Spleen (tissue), 7 donors: ENCODE results near the gene LDB1.

Experiments
- CTCF ChIP-seq, 11 experiments: fragments of 200-600 bp in 7 of 11; fragments of 450-650 bp in 4 of 11; sonication (generic) in 4 of 11; IDR thresholded peaks in 8 of 11; conservative IDR thresholded peaks in 3 of 11; 1 replicate in 7 of 11; 2 replicates in 4 of 11; pipeline versions ENCODE4 v1.4.0 to v1.8.0; 2016 to 2021; ENCODE audit warnings: antibody characterized with exemption in 11 of 11, inconsistent platforms in 4 of 11, mild to moderate bottlenecking in 1 of 11
- POLR2A ChIP-seq, 3 donors: fragments of 450-650 bp; IDR thresholded peaks; one replicate each; pipeline ENCODE4 v1.5.1; 2017; ENCODE audit warnings: antibody characterized with exemption in 3 of 3, mild to moderate bottlenecking in 1 of 3
- POLR2AphosphoS5 ChIP-seq, 3 donors: sonication (generic); formaldehyde crosslinking; IDR thresholded peaks; one replicate each; pipeline ENCODE4 v1.5.1; 2017; ENCODE audit warnings: antibody characterized with exemption in 3 of 3
- donor health status: DM: no; HTN: no; CAD: no; lungs with moderate emphysema.
- donor health status: DM: no; HTN: no; CAD: no.
- donor health status: DM: no; HTN: no; CAD: no.

- TF ChIP-seq CTCF (IDR thresholded peaks at IDR 0.05 in 8 of 11, conservative IDR thresholded peaks at IDR 0.05 in 3 of 11) (no peak), POLR2AphosphoS5 (IDR thresholded peaks at IDR 0.05) (no peak), POLR2A (IDR thresholded peaks at IDR 0.05) (no peak)
Measured at GRCh38 chr10:102066399-102067088, 53.6 kb downstream of the LDB1 start.
